Measurements from ENCODE around the gene ALG12.

GRCh38 chr22:49954991-49955580 is 36.8 kb upstream of the ALG12 start:
- TF ChIP-seq TAF1 (IDR thresholded peaks at IDR 0.05; ENCODE audit: low read depth, low read length) = no peak
- no peak for TF ChIP-seq POLR2A (IDR thresholded peaks at IDR 0.05; ENCODE audit: low read depth, low read length)
- TF ChIP-seq POLR2AphosphoS5 (IDR thresholded peaks at IDR 0.05; ENCODE audit: low read depth, low read length) = no peak
